Measurements from ENCODE around the gene ZNF12.
"Not testable (repeated sequence)": the region's sequence is repeated elsewhere in the genome, so short reads cannot be mapped to it uniquely, and the experiment has no call there.

ZNF12 gene

GRCh38 chr7:6691103-6691502 is 15.6 kb downstream of the ZNF12 start:
- Mint-ChIP-seq H3K36me3 (ENCODE audit: low read depth) (no peaks in the 10 kb centered on the region), H3K27me3 (ENCODE audit: low read depth, poor library complexity) (peaks cover 7% of the 10 kb centered on the region), H3K4me1 (no peaks in the 10 kb centered on the region), H3K4me3 (no peak overlapping the region), H3K27ac (no peak overlapping the region), H3K9me3 (no peaks in the 10 kb centered on the region)
- no peak for TF ChIP-seq CTCF (IDR thresholded peaks at IDR 0.05)
- no peak for DNase-seq

GRCh38 chr7:6680146-6680545 is 26.6 kb downstream of the ZNF12 start:
- Mint-ChIP-seq H3K27me3 (ENCODE audit: low read depth, poor library complexity) (peaks cover 3% of the 10 kb centered on the region), H3K9me3 (peaks cover 60% of the 10 kb centered on the region), H3K36me3 (ENCODE audit: low read depth) (peaks cover 23% of the 10 kb centered on the region), H3K27ac (no peak overlapping the region), H3K4me3 (no peak overlapping the region), H3K4me1 (no peaks in the 10 kb centered on the region)
- DNase-seq, result no peak
- no peak for TF ChIP-seq CTCF (IDR thresholded peaks at IDR 0.05)

GRCh38 chr7:6675807-6676405 is 30.8 kb downstream of the ZNF12 start:
- Mint-ChIP-seq H3K9me3 (peaks cover 95% of the 10 kb centered on the region), H3K36me3 (ENCODE audit: low read depth) (peaks cover 47% of the 10 kb centered on the region), H3K27ac (no peak overlapping the region), H3K4me3 (no peak overlapping the region), H3K4me1 (no peaks in the 10 kb centered on the region), H3K27me3 (ENCODE audit: low read depth, poor library complexity) (peaks cover 3% of the 10 kb centered on the region)
- no peak for TF ChIP-seq CTCF (IDR thresholded peaks at IDR 0.05)
- no peak for DNase-seq

GRCh38 chr7:6670851-6671250 is 35.9 kb downstream of the ZNF12 start:
- peaks cover 88% of the 10 kb centered on the region for H3K9me3 Mint-ChIP-seq
- not testable (repeated sequence) for H3K27ac Mint-ChIP-seq; H3K4me1 Mint-ChIP-seq; DNase-seq; H3K4me3 Mint-ChIP-seq; H3K27me3 Mint-ChIP-seq (ENCODE audit: low read depth, poor library complexity)
- peaks cover 65% of the 10 kb centered on the region for H3K36me3 Mint-ChIP-seq (ENCODE audit: low read depth)

- no peaks in the 10 kb centered on the region for H3K4me1 Mint-ChIP-seq
- no peak overlapping the region for H3K27ac Mint-ChIP-seq
- peaks cover 12% of the 10 kb centered on the region for H3K36me3 Mint-ChIP-seq (ENCODE audit: low read depth)
- H3K9me3 Mint-ChIP-seq, result peaks cover 19% of the 10 kb centered on the region
- DNase-seq, result no peak
- TF ChIP-seq CTCF (IDR thresholded peaks at IDR 0.05), result no peak
- H3K27me3 Mint-ChIP-seq (ENCODE audit: low read depth, poor library complexity), result peaks cover 18% of the 10 kb centered on the region
- H3K4me3 Mint-ChIP-seq, result no peak overlapping the region
These were observed 48.0 kb downstream of the ZNF12 start for GRCh38 chr7:6658618-6659345.

GRCh38 chr7:6656413-6656812 is 50.3 kb downstream of the ZNF12 start:
- Mint-ChIP-seq H3K9me3 (peaks cover 24% of the 10 kb centered on the region), H3K27me3 (ENCODE audit: low read depth, poor library complexity) (peaks cover 7% of the 10 kb centered on the region), H3K4me1 (no peaks in the 10 kb centered on the region), H3K27ac (no peak overlapping the region), H3K36me3 (ENCODE audit: low read depth) (peaks cover 21% of the 10 kb centered on the region), H3K4me3 (no peak overlapping the region)
- no peak for TF ChIP-seq CTCF (IDR thresholded peaks at IDR 0.05)
- no peak for DNase-seq

Data from nephron progenitor cell (in vitro differentiated cells).